NCI-H146 treated with DMSO at 0.1 percent for 48 hours (cell line): ENCODE measurements around the gene MAP2K4.
"Not testable (repeated sequence)": the region's sequence is repeated elsewhere in the genome, so short reads cannot be mapped to it uniquely, and the experiment has no call there.

Experiments
- DNase-seq: peaks from one replicate; lab custom pipeline; 2025; ENCODE audit not compliant: unreplicated experiment; lab: John Stamatoyannopoulos, UW

MAP2K4 gene

DNA sequence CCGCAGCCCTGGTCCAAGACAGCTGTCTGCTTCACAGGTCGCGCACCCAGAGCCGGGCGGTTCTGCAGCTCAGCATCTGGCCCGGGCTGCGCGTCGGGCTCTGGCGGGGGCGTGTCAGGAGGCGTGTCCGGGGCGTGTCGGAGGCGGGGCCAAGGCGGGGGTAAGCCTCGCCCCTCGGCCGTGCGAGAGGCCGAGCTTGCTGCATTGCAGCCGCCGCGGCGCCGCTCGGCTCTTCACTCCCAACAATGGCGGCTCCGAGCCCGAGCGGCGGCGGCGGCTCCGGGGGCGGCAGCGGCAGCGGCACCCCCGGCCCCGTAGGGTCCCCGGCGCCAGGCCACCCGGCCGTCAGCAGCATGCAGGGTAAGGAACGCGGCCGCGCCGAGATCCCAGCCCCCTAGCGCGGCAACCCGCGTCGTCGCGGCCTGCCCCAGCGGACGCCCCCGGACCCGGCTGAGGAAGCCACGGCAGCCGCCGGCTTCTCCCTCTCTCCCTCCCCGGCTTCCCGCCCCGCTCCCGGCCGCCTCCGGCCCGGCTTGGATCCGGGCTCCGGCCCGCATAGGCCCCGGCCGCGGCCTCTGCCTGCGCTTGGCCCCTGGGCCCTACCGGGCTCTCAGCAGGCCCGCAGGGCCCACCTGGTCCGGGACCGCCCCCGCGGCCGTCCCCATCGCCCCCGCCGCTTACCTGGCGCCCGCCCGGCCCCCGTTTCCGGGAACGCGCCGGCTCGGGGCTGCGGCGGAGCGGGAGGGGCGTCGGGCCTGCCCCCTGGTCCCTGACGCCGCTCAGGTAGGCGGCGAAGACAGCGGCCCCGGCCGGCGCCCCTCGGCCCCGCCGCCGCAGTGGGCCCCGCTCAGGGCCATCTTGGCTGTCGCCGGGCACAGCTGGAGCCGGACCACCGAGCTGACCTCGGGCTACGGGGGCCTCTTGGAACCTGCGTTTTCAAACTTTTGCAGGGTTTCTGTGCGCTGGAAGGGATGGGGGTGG lies at the start of gene MAP2K4:
Gene MAP2K4, plus strand, starts transcription at position 236 of the 981 bp plus-strand sequence. Its CDS starts 10 bp downstream, at position 246.
- peak; percentile 37 for DNase-seq

DNA sequence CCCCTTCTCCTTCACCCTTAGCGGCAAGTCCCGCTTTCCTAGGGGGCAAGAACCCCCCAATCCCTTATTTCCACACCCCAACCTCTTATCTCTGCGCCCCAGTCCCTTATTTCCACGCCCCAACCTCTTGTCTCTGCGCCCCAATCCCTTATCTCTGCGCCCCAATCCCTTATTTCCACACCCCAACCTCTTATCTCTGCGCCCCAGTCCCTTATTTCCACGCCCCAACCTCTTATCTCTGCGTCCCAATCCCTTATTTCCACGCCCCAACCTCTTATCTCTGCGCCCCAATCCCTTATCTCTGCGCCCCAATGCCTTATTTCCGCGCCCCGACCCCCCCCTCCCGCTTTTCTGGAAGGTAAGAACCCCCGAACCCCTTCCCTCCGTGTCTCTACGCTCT lies 47.9 kb upstream of the MAP2K4 start:
- not testable (repeated sequence) for DNase-seq

DNA sequence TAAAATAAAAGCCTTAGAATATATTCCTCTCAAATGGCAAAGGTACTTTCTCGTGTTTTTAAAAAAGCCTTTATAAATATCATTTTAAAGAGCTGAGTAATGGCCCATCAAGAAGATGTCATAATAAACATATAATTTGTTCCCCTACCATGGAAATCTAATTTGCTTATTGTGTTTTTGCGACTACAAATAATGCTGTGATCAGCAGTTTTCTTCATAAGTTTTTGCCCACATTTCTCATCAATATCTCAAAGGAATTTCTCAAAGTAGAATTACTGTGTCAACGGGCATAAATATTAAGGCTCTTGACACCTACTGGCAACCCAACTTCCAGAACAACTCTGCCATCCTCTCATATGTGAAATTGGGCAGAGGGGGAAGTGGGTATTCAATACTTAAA lies 40.9 kb upstream of the MAP2K4 start:
- DNase-seq = no peak

DNA sequence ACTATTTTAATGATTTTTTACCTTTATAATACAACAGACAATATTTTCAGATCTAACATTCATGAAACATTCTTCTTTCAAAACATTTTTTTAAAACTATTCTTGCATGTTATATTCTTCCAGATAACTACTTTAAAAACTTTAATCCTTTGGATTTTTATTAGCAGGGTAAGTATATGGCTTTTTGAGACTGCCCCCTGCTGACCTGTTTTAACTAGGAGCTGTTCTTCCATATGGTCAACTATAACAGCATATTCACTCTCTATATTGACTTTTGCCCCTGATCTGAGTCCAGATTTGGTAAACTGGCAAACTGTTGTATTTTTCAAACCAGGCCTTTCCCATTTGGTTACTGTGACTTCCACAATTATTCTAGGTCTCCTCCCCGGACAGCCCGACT lies 39.9 kb upstream of the MAP2K4 start:
- no peak for DNase-seq

DNA sequence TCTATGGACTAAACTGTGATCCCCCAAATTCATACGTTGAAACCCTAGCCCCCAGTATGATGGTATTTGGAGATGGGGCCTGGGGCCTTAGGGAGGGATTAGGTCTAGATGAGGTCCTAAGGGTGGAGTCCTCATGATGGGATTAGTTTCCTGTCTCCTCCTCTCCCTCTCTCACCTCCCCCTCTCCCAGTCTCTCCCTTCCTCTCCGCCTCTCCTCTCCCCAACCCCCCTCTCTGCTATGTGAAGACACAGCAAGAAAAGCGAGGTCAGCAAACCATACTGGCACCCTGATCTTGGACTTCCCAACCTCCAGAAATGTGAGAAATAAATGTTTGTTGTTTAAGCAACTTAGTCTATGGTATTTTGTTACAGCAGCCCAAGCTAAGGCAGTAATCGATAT lies 38.8 kb upstream of the MAP2K4 start:
- DNase-seq = no peak

DNA sequence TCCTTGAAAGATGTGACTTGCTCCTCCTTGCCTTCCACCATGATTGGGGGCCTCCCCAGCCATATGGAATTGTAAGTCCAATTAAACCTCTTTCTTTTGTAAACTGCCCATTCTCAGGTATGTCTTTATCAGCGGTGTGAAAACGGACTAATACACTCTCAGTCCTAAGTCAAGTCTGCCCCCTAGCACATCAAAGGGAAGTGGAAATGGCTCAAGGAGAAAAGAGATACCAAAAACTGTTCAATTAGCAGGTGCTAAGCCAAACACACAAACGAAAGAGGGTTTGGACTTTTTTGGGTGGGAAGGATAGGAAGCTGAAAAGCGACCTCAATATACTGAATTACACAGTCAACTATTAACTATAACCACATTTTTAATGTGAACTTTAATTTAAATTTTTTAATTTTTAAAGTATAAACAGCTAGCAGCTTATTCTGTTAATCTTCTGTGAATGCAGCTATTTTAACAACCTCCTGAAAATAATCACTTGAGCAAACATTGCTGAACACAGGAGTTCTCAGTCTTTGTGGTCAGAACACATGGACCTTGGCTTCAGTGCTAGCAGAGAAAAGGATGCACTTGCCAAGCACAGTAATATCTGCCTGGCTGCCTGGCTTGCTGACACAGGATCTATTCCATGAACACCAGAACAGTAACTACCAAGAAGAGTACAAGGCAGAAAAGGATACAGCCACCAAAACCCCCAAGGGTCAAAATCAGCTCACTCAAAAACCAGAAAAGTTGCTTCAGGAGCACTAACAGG lies 34.3 kb upstream of the MAP2K4 start:
- no peak for DNase-seq

DNA sequence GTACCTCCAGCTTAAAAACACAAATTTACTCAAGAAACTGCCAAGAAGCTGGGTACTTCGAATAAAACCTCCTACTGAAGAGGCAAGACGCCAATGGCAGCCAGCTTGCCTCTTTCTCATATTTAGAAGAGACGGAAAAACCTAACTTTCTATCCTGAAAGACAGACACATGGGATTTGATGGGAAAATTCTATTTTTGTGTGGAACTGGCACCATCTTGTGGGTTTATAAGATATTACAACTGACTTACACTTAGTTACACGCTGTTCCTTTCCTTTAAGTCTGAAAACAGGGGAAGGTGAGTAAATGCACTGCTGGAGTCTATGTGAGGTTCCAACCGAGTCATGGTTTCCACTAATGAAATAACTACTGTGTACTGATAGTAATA lies 33.7 kb upstream of the MAP2K4 start:
- DNase-seq = no peak

DNA sequence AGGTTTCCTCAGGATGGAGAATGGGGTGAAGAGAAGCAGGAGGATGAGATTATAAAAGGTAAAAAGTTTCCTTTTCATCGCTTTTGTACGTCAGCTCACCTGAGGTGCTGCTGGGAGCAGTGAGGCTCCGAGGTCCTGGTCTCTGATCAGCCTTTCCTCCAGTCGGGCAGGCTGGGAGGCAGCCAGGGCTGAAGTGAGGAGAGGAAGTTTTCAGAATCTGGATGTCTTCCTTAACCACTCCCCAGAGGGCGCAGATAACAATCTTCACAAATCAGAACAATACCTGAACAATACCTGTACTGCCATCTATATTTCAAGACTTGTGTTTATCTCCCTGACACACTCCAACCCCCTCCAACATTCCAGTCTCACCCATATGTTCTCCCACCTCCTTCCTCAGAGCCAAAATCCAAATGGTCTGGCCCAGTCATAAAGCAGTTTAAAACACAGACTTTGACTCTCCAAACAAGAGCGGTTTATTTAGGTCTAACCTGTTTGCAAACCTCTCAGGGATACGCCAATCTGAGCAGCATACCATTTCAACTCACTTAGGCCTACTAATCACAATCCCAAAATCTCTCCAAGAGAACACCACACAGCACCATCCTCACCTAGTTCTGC lies 30.2 kb upstream of the MAP2K4 start:
- DNase-seq = no peak

DNA sequence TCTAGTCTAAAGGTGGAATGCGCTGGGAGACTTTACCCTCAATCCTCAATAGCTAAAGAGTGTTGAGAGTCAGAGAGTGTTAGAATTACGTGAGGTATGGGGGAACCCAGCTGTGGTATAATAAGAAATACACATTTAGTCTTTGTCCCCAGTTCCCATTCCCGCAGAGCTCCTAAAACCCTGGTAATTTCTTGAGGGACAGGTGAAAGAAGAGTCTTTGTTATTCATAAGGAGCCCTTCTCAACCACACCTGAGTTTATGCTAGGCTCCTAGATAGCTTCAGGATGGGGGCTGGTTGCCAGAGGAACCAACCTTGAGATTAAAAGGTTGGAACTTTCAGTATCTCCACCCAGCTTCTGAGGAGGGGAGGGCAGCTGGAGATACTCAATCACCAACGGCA lies 29.2 kb upstream of the MAP2K4 start:
- DNase-seq = no peak

DNA sequence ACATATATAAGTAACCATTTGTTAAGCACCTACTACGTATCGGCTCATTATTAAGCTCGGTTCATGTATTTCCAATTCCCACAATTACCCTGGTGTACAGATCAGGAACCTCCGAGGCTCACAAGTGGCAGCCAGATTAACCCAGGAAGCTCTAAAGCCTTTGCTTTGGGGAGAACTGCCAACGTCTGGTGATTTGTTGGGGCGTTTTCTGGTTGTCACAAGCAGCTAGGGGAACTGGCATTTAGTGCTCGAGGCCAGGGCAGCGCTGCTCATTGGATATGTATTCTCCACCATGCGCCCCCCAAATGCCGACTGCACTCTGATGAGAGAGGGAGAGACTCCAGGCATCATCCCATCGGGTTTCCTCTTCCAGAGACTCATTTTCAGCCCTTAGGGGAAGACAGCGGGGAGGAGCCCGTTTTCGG lies 23.9 kb upstream of the MAP2K4 start:
- peak; percentile 21 for DNase-seq

DNA sequence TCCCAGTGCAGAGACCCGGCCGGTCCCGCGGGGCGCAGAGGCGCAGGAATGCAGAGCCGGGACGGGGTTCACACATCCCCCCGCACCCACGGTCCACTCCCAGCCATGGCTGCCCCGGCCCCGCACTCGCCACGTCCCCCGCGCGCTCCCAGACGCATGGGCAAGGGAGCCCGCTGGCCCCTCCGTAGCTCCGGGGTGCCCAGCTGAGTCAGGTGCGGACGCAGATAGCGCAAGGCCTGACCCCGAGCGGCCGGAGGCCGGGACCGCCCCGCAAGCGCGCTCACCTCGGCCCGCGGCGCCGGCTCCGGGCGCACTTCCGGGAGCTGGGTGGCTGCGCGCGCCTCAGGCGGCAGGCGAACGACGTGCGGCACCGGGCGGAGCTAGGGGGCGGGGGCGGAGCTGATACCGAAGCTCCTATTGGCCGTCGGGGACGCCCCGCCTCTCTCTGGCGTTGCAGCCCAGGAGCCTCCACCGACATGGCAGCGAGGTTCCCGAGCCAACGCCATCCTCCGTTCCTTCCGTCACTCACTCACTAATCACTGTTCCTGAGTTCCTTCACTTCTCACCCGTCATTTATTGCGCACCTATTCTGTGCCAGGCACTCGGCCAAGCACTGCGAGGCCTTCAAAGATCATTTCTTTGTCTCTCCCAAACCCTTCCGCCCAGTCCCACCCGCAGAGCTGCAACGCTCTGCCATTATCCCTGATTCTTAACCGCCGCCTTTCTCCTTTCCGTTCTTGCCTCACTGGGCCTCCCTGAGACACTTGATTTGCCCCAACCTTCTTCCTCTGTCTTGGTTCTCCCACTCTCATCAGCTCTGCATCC lies 23.3 kb upstream of the MAP2K4 start, which contains the start of gene ZNF18:
Gene ZNF18, minus strand, starts transcription at position 329 of the 825 bp plus-strand sequence. CDS start 4,646 bp downstream, outside the sequence.
- peak; percentile 84 for DNase-seq

DNA sequence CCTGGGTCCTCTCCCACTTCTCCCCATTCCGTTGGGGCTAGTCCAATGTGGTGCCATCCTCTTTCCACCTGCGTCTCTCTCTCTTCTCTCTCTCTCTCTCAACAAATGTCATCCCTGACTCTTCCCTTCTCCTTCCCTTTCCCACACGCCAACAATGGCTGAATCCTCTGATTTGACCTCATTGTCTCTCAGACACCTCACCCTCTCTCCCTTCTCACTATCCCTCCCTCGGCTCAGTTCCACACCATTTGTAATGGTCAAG lies 22.8 kb upstream of the MAP2K4 start:
- no peak for DNase-seq

DNA sequence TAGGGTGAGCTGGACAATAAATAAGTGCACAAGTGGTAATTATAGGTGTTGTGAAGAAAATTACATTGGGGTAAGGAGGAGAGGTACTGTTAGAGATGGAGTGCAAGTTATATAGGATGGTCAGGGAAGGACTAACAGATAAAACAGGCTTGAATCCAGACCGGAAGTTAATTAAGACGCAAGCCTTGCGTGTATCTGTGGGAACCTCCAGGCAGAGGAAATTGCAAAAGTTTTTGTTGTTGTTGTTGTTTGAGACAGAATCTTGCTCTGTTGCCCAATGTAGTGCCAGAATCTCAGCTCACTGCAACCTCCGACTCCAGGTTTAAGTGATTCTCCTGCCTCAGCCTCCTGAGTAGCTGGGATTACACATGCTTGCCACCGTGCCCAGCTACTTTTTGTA lies 21.0 kb upstream of the MAP2K4 start:
- DNase-seq = no peak

DNA sequence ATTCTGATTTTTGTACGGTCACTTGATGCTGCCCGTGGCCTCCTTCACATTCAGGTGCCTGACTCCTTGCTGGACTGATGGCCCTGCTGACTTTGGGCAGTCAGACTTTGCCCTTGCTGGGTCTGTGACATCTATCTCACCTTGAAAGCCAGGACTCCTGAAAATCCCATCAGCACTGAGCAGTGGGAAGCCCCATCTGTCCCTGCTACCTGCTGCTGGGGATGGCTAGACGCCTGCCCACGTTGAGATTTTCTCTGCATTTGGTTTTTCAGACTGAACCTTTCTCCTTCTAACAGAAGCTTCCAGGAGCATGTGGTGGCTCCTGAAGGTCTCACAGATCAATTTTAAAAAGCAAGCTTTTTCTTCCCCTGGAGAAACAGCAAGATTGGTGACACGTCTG lies 13.2 kb upstream of the MAP2K4 start:
- no peak for DNase-seq

DNA sequence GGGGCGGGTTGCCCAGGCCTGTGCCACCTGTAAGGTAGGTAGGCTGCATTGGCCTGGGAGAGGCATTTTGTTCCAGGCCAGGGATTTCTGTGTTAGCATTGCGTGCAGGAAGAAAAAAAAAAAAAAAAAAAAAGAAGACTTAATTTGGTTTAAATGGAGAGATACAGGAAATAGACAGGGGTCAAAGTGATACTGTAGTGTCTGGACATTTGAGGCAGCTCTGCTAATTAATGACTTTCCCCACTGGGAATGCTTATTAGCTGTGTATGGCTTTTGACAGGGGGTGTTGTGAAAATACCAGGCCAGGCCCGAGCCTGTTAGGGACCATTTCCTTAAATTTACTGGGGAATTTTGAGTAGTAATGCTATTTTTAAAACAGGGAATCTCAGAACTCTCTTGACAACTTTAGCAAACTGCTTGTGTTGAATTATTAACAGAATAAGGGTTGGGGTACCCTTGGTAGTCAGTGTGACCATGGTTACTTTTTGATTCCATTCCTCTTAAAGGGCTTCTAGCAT lies 1.0 kb downstream of the MAP2K4 start:
- no peak for DNase-seq

DNA sequence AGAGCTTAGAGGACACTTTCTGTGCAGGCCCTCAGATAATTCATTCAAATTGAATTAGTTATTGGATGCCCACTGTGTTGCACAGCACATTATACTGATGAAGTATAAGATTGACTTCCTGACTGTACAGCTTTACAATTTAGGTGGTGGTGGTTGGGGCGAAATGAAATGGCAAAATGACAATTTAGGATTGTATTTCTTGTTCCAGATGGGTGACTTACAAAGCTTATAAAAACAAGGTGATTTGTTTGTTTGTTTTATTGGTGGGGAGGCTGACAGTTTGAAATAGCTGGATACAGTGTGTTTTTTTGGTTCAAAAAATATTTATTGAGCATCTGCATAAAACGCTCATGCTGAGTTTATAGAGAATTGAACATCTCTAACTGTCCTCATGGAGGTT lies 1.6 kb downstream of the MAP2K4 start:
- no peak for DNase-seq

DNA sequence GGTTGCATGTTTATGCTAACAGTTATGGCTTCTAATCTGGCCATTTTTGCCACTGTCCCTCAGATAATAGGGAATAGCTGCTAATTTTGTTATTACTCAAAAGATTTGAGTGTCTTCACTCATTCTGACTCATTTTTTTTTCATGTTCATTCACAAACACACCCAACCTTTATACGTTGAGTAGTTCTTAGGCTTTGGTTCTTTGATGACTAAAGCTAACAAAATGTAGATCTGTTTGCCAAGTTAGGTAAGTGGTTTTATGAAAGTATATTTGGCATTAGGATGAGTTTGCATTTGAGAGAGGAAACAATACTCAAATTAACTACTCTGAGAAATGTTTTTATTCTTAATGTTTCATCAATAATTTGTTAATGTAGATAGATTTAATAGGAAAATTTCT lies 3.6 kb downstream of the MAP2K4 start:
- no peak for DNase-seq

DNA sequence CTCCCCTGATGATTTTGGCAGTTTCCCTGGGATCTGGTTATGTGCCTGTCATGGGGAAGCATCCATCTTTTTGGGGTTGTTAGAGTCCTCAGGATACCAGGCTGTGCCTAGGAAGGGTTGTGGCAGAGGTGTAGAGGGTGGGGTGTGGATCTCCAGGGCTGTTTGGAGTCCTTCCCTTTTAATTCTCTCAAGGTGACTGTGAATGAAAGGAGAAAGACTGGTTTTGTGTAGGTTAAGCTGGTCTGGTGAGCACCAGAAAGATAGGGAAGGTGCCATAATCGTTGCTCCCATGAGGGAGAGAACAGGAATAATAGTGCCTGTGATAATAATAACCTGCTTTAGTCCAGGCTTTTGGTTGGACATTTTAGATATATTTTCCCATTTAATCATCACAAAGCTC lies 7.0 kb downstream of the MAP2K4 start:
- no peak for DNase-seq

DNA sequence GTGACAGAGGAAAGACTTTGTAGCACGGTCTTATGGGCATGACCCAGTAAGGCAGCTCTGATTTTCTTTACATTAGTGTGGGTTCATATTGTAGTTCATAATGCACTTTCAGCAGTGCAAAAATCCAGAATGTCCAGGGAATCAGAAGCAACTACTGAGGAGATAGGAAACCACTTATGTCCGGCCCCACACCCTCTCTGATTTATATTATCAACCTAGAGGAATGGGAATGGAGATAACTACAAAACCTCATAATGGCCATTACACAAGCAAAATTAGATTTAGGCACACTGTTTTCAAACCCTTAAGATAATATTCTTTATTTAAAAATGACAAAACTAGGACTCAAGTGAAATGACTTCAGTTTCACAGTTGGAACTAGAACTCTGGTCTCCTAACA lies 7.9 kb downstream of the MAP2K4 start:
- no peak for DNase-seq

DNA sequence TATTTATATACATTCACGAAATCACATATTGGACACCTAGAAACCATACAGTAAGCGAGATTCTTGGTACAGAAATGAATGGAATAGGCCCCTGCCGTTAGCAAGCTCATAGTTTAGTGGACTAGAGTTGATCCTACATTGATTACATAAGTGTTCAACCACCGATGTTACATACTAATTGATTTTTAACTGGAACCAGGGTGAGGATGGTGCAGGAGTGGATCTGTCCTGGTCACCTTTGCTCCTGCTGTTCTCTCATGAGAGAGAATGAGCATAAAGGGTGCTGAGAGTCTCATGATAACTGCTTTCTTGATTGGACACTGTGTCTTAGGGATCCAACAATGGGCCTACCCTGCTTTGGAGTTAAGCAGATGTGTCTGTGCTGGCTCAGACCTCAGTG lies 13.9 kb downstream of the MAP2K4 start:
- DNase-seq = no peak

DNA sequence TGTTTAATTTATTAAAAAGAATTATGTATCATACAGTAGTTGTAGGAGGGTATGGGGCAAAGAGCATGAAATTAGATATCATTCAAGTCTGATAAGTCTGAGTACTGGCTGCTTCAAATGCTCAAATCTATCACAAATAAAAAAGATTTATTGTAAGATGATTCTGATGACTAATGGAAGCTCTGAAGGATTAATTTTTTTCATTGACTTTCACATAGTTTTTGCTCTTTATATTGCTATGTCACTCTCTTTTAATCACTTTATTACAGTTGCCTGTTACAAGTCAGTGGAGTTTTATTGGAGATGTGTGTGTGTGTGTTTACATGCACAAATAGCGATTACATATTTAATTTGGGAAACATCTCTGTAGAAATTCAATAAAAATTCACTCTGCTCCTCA lies 15.0 kb downstream of the MAP2K4 start:
- no peak for DNase-seq
